ENCODE measurements around the gene GSG1. TPM values are rescaled to one million over a fixed set of nuclear protein-coding genes. Genes with fewer than 3 reads are reported as not detected.

Gene GSG1
- total and polyA plus RNA-seq, 2 of the 8 experiments (the other 6 are each of a cell fraction or from before 2014, with no cell fraction given): 0.89 to 1.4 TPM

DNA sequence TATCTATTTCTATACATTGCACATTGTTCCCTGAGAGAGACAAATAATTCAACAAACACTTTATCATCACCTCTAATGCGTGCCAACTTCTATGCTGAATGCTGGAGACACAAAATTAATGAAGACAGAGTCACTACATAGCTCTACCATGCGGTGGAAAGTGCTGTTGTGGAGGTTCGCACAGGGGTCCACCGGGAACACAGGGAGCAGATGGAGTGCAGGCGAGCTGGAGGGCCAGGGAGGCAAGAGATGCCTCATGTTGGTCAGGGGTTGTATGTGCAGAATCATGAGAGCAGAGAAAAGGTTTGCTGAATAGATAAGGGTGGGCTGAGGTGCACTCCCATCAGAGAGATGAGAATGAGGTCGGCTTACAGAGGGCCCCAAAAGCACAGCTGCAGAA, 34.1 kb downstream of the GSG1 start:
- no peak overlapping the region for H2BK5ac ChIP-seq (ENCODE audit: low read depth, low read length)
- WGBS, 2 experiments (ENCODE audit: extremely low coverage in 1 of 2, insufficient coverage in 1 of 2, insufficient read length in 1 of 2, insufficient replicate concordance in 2 of 2, low coverage in 1 of 2, low lambda C conversion rate in 2 of 2, missing lambda C conversion rate in 1 of 2): 93% methylated on average over 6 of the region's 6 CpGs; no CpG with 5 or more reads in 1 of the 2 experiments
- no peak overlapping the region for H2BK20ac ChIP-seq (ENCODE audit: low read length)
- no peak overlapping the region for H2BK120ac ChIP-seq (replicated peaks; ENCODE audit: low read depth, low read length)
- H3K4me3 ChIP-seq (ENCODE audit: extremely low read depth in 1 of 4, insufficient read depth in 2 of 4, low read depth in 3 of 4, low read length in 4 of 4): no peak overlapping the region
- H3K23me2 ChIP-seq (ENCODE audit: low read depth, low read length): no peaks in the 10 kb centered on the region
- no peak overlapping the region for H3K23ac ChIP-seq (ENCODE audit: insufficient read length)
- H3K79me1 ChIP-seq (ENCODE audit: low read depth, low read length): no peaks in the 10 kb centered on the region
- no peak overlapping the region for H3K4ac ChIP-seq (replicated peaks; ENCODE audit: insufficient read length, low read depth, low read length)
- H3K27ac ChIP-seq (ENCODE audit: low read depth, low read length): no peak overlapping the region
- no peak overlapping the region for H3K9ac ChIP-seq (replicated peaks in 1 of 4; ENCODE audit: extremely low read depth in 1 of 4, low read depth in 3 of 4, low read length in 3 of 4)
- peaks cover 4 to 56% (median 21%) of the 10 kb centered on the region in 4 experiments; a peak in 7 of 8 replicates for H3K36me3 ChIP-seq (ENCODE audit: control insufficient read depth in 2 of 4, insufficient read depth in 4 of 4, low read length in 3 of 4)
- H2AFZ ChIP-seq (ENCODE audit: low read length): no peak overlapping the region
- H2AK5ac ChIP-seq (ENCODE audit: low read depth, low read length): no peak overlapping the region
- H3K4me2 ChIP-seq (ENCODE audit: insufficient read depth in 1 of 2, low read depth in 2 of 2, low read length in 2 of 2): no peak overlapping the region
- ChIA-PET POLR2A (ENCODE audit: partially characterized antibody) (interaction anchor here (0.8 to 1.4 kb wide), 3 partner anchors 13 to 143 kb away, joined by 3 read pairs; no protein-coding TSS in a partner anchor), CTCF (ENCODE audit: partially characterized antibody) (interaction anchor here (0.9 to 1.2 kb wide), 3 partner anchors 16 to 143 kb away, joined by 3 read pairs; no protein-coding TSS in a partner anchor)
- 0 out of 7 replicates have a peak, but pooled peaks cover 0 to 2% (median 0%) of the 10 kb centered on the region in 4 experiments for H3K4me1 ChIP-seq (replicated peaks in 1 of 4; ENCODE audit: control insufficient read depth in 3 of 4, insufficient read depth in 4 of 4, low read length in 3 of 4)
- H3K79me2 ChIP-seq (ENCODE audit: control insufficient read depth in 1 of 2, insufficient read depth in 2 of 2, low read length in 2 of 2): no peaks in the 10 kb centered on the region
- no peak for DNase-seq (ENCODE audit: low read depth in 1 of 2, low spot score in 2 of 2)
- H4K8ac ChIP-seq (ENCODE audit: extremely low read depth, insufficient read depth, low read length): no peak overlapping the region
- H3K18ac ChIP-seq (ENCODE audit: extremely low read depth, low read length): no peak overlapping the region
- H2BK15ac ChIP-seq (ENCODE audit: low read length): no peak overlapping the region
- FAIRE-seq: no peak
- no peak overlapping the region for H3K14ac ChIP-seq (ENCODE audit: insufficient read length)
- no peaks in the 10 kb centered on the region for H3K27me3 ChIP-seq (replicated peaks in 1 of 4; ENCODE audit: control insufficient read depth in 3 of 4, extremely low read depth in 1 of 4, insufficient read depth in 3 of 4, low read length in 3 of 4)
- H3K56ac ChIP-seq (replicated peaks; ENCODE audit: insufficient read length, low read depth, low read length): no peak overlapping the region
- no peak overlapping the region for H4K91ac ChIP-seq (replicated peaks; ENCODE audit: insufficient read length, low read length)
- H4K5ac ChIP-seq (ENCODE audit: insufficient read length, low read depth, low read length): no peak overlapping the region
- H2BK12ac ChIP-seq (ENCODE audit: low read depth, low read length): no peak overlapping the region
- no peaks in the 10 kb centered on the region for H3K9me3 ChIP-seq (ENCODE audit: insufficient read depth in 2 of 2, low read depth in 1 of 2, low read length in 1 of 2)
- H4K20me1 ChIP-seq (replicated peaks in 1 of 2; ENCODE audit: control insufficient read depth in 1 of 2, insufficient read depth in 2 of 2, low read length in 2 of 2): no peaks in the 10 kb centered on the region
- no peak for TF ChIP-seq SP4 (IDR thresholded peaks at IDR 0.05; ENCODE audit: low read length)
- TF ChIP-seq KDM5A (IDR thresholded peaks at IDR 0.05; ENCODE audit: low read length): no peak
- no peak for TF ChIP-seq PHF8 (conservative IDR thresholded peaks at IDR 0.05; ENCODE audit: low read depth, low read length)
- TF ChIP-seq JUND (IDR thresholded peaks at IDR 0.05; ENCODE audit: low read length): no peak
- TF ChIP-seq GTF2F1 (IDR thresholded peaks at IDR 0.05; ENCODE audit: borderline replicate concordance, low read depth, low read length): no peak
- TF ChIP-seq CBX8 (IDR thresholded peaks at IDR 0.05; ENCODE audit: borderline replicate concordance, low read depth, low read length): no peak
- TF ChIP-seq EGR1 (IDR thresholded peaks at IDR 0.05; ENCODE audit: borderline replicate concordance, low read depth, low read length): no peak
- TF ChIP-seq SIRT6 (IDR thresholded peaks at IDR 0.05; ENCODE audit: low read length): no peak
- TF ChIP-seq, protein P1, sequence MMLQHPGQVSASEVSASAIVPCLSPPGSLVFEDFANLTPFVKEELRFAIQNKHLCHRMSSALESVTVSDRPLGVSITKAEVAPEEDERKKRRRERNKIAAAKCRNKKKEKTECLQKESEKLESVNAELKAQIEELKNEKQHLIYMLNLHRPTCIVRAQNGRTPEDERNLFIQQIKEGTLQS (IDR thresholded peaks at IDR 0.05; ENCODE audit: insufficient read depth, low read depth, low read length): no peak
- no peak for TF ChIP-seq SIX5 (IDR thresholded peaks at IDR 0.05; ENCODE audit: low read depth, low read length)
- TF ChIP-seq TCF12 (IDR thresholded peaks at IDR 0.05; ENCODE audit: low read depth, low read length): no peak
- TF ChIP-seq SP1 (IDR thresholded peaks at IDR 0.05; ENCODE audit: low read depth, low read length): no peak
- no peak for TF ChIP-seq TEAD4 (IDR thresholded peaks at IDR 0.05; ENCODE audit: low read depth, low read length)
- no peak for TF ChIP-seq SUZ12 (IDR thresholded peaks at IDR 0.05; ENCODE audit: low read length)
- no peak for TF ChIP-seq TAF7 (optimal IDR thresholded peaks at IDR 0.05; ENCODE audit: borderline replicate concordance, low read depth, low read length)

All from H1 (cell line).